Loucy (cell line): ENCODE data around the gene UNC5A.

Experiments
- CTCF ChIP-seq: fragments of 200-600 bp; sonication (generic); conservative IDR thresholded peaks from 2 replicates; pipeline ENCODE4 v1.5.1; 2014; ENCODE audit warnings: mild to moderate bottlenecking, antibody characterized with exemption, low read length
- EZH2phosphoT487 ChIP-seq: fragments of 200-600 bp; IDR thresholded peaks from 2 replicates; pipeline ENCODE4 v1.6.1; 2018; ENCODE audit warnings: antibody characterized with exemption, mild to moderate bottlenecking, moderate library complexity, borderline replicate concordance

GRCh38 chr5:176803943-176804498 is 6.3 kb upstream of the UNC5A start:
- TF ChIP-seq CTCF (no peak), EZH2phosphoT487 (no peak)
